Stimulated activated naive CD8-positive, alpha-beta T cell treated with anti-CD3 and anti-CD28 coated beads, Interleukin-15, Interleukin-2, amounts not matched to agents 100 ng/mL and 50 ng/mL, for 24 hours (primary cell): ENCODE results near the gene MTHFS.
"Not testable (repeated sequence)": the region's sequence is repeated elsewhere in the genome, so short reads cannot be mapped to it uniquely, and the experiment has no call there.

Experiments used
- H3K27ac Mint-ChIP-seq: one replicate; pipeline ENCODE4 v1.8.0; 2021; ENCODE audit warnings: mild to moderate bottlenecking, mixed read lengths
- H3K27me3 Mint-ChIP-seq: one replicate; pipeline ENCODE4 v1.8.0; 2021; ENCODE audit warnings: mixed read lengths
- H3K36me3 Mint-ChIP-seq: one replicate; pipeline ENCODE4 v1.8.0; 2021; ENCODE audit warnings: low read depth, mixed read lengths
- H3K4me1 Mint-ChIP-seq: one replicate; pipeline ENCODE4 v1.8.0; 2021; ENCODE audit warnings: low read depth, mixed read lengths
- H3K4me3 Mint-ChIP-seq: one replicate; pipeline ENCODE4 v1.8.0; 2021; ENCODE audit warnings: mild to moderate bottlenecking, mixed read lengths
- H3K9me3 Mint-ChIP-seq: one replicate; pipeline ENCODE4 v1.8.0; 2021; ENCODE audit warnings: mixed read lengths

The MTHFS gene

GRCh38 chr15:79923079-79923514 lies 26.3 kb upstream of the MTHFS start:
- Mint-ChIP-seq H3K36me3 (peaks cover 46% of the 10 kb centered on the region), H3K27me3 (no peaks in the 10 kb centered on the region), H3K4me3 (peak overlapping the region; percentile 92), H3K9me3 (peaks cover 8% of the 10 kb centered on the region), H3K4me1 (peaks cover 25% of the 10 kb centered on the region), H3K27ac (peak overlapping the region; percentile 92)

GRCh38 chr15:79922512-79923078 lies 25.8 kb upstream of the MTHFS start:
- peaks cover 25% of the 10 kb centered on the region for H3K4me1 Mint-ChIP-seq
- H3K36me3 Mint-ChIP-seq = peaks cover 51% of the 10 kb centered on the region
- H3K9me3 Mint-ChIP-seq = peaks cover 13% of the 10 kb centered on the region
- H3K27me3 Mint-ChIP-seq = no peaks in the 10 kb centered on the region
- H3K27ac Mint-ChIP-seq = peak overlapping the region; percentile 92
- H3K4me3 Mint-ChIP-seq = peak overlapping the region; percentile 92

- H3K27me3 Mint-ChIP-seq = no peaks in the 10 kb centered on the region
- peaks cover 25% of the 10 kb centered on the region for H3K4me1 Mint-ChIP-seq
- no peak overlapping the region for H3K4me3 Mint-ChIP-seq
- H3K27ac Mint-ChIP-seq = no peak overlapping the region
- peaks cover 27% of the 10 kb centered on the region for H3K9me3 Mint-ChIP-seq
- H3K36me3 Mint-ChIP-seq = peaks cover 75% of the 10 kb centered on the region
Observed at GRCh38 chr15:79919749-79920511, 23.1 kb upstream of the MTHFS start.

GRCh38 chr15:79919090-79919748 lies 22.4 kb upstream of the MTHFS start:
- H3K36me3 Mint-ChIP-seq = peaks cover 82% of the 10 kb centered on the region
- peaks cover 30% of the 10 kb centered on the region for H3K9me3 Mint-ChIP-seq
- no peak overlapping the region for H3K4me3 Mint-ChIP-seq
- H3K27me3 Mint-ChIP-seq = no peaks in the 10 kb centered on the region
- H3K27ac Mint-ChIP-seq = no peak overlapping the region
- H3K4me1 Mint-ChIP-seq = peaks cover 20% of the 10 kb centered on the region

GRCh38 chr15:79918278-79918677 lies 21.5 kb upstream of the MTHFS start:
- Mint-ChIP-seq H3K27ac (no peak overlapping the region), H3K4me3 (peak overlapping the region; percentile 23), H3K36me3 (peaks cover 90% of the 10 kb centered on the region), H3K27me3 (no peaks in the 10 kb centered on the region), H3K4me1 (peaks cover 16% of the 10 kb centered on the region), H3K9me3 (peaks cover 37% of the 10 kb centered on the region)

- Mint-ChIP-seq H3K36me3 (peaks cover 89% of the 10 kb centered on the region), H3K4me1 (peaks cover 4% of the 10 kb centered on the region), H3K27me3 (no peaks in the 10 kb centered on the region), H3K4me3 (no peak overlapping the region), H3K27ac (no peak overlapping the region), H3K9me3 (peaks cover 41% of the 10 kb centered on the region)
Observed at GRCh38 chr15:79916502-79917132, 19.8 kb upstream of the MTHFS start.

GRCh38 chr15:79915776-79916501 lies 19.1 kb upstream of the MTHFS start:
- not testable (repeated sequence) for H3K4me1 Mint-ChIP-seq, H3K4me3 Mint-ChIP-seq, H3K27ac Mint-ChIP-seq, H3K27me3 Mint-ChIP-seq
- Mint-ChIP-seq H3K36me3 (peaks cover 84% of the 10 kb centered on the region), H3K9me3 (peaks cover 37% of the 10 kb centered on the region)

GRCh38 chr15:79914728-79915127 lies 17.9 kb upstream of the MTHFS start:
- H3K4me3 Mint-ChIP-seq = no peak overlapping the region
- peaks cover 41% of the 10 kb centered on the region for H3K9me3 Mint-ChIP-seq
- H3K27me3 Mint-ChIP-seq = no peaks in the 10 kb centered on the region
- H3K36me3 Mint-ChIP-seq = peaks cover 84% of the 10 kb centered on the region
- no peak overlapping the region for H3K27ac Mint-ChIP-seq
- peaks cover 6% of the 10 kb centered on the region for H3K4me1 Mint-ChIP-seq

GRCh38 chr15:79909556-79910335 lies 12.9 kb upstream of the MTHFS start:
- Mint-ChIP-seq H3K36me3 (peaks cover 65% of the 10 kb centered on the region), H3K9me3 (peaks cover 24% of the 10 kb centered on the region), H3K4me1 (peaks cover 14% of the 10 kb centered on the region)
- not testable (repeated sequence) for H3K27me3 Mint-ChIP-seq, H3K4me3 Mint-ChIP-seq, H3K27ac Mint-ChIP-seq

- Mint-ChIP-seq H3K27me3 (no peaks in the 10 kb centered on the region), H3K4me1 (peaks cover 24% of the 10 kb centered on the region), H3K4me3 (no peak overlapping the region), H3K9me3 (peaks cover 1% of the 10 kb centered on the region), H3K36me3 (peaks cover 37% of the 10 kb centered on the region), H3K27ac (no peak overlapping the region)
Observed at GRCh38 chr15:79904271-79904670, 7.5 kb upstream of the MTHFS start.

GRCh38 chr15:79903626-79904025 lies 6.8 kb upstream of the MTHFS start:
- Mint-ChIP-seq H3K9me3 (no peaks in the 10 kb centered on the region), H3K36me3 (peaks cover 35% of the 10 kb centered on the region), H3K27me3 (no peaks in the 10 kb centered on the region), H3K4me3 (no peak overlapping the region), H3K27ac (no peak overlapping the region), H3K4me1 (peaks cover 27% of the 10 kb centered on the region)

- peaks cover 31% of the 10 kb centered on the region for H3K4me1 Mint-ChIP-seq
- H3K36me3 Mint-ChIP-seq = peaks cover 35% of the 10 kb centered on the region
- H3K27me3 Mint-ChIP-seq = no peaks in the 10 kb centered on the region
- H3K9me3 Mint-ChIP-seq = no peaks in the 10 kb centered on the region
- no peak overlapping the region for H3K4me3 Mint-ChIP-seq
- H3K27ac Mint-ChIP-seq = no peak overlapping the region
Observed at GRCh38 chr15:79903144-79903543, 6.3 kb upstream of the MTHFS start.

GRCh38 chr15:79901958-79902357 lies 5.1 kb upstream of the MTHFS start:
- H3K36me3 Mint-ChIP-seq = peaks cover 31% of the 10 kb centered on the region
- H3K4me3 Mint-ChIP-seq = no peak overlapping the region
- no peaks in the 10 kb centered on the region for H3K9me3 Mint-ChIP-seq
- no peaks in the 10 kb centered on the region for H3K27me3 Mint-ChIP-seq
- H3K4me1 Mint-ChIP-seq = peaks cover 42% of the 10 kb centered on the region
- no peak overlapping the region for H3K27ac Mint-ChIP-seq

GRCh38 chr15:79900818-79901378 lies 4.1 kb upstream of the MTHFS start:
- H3K4me3 Mint-ChIP-seq, H3K27me3 Mint-ChIP-seq, H3K27ac Mint-ChIP-seq, H3K9me3 Mint-ChIP-seq: not testable (repeated sequence)
- peaks cover 48% of the 10 kb centered on the region for H3K4me1 Mint-ChIP-seq
- H3K36me3 Mint-ChIP-seq = peaks cover 22% of the 10 kb centered on the region
